GM19351 (cell line): Measurements from ENCODE around the gene MINDY2.
"Not testable (repeated sequence)": the region's sequence is repeated elsewhere in the genome, so short reads cannot be mapped to it uniquely, and the experiment has no call there.

Experiments
- ATAC-seq: cut with Tn5 transposase; IDR thresholded peaks from one replicate; pipeline ENCODE4 v1.9.1; 2021; ENCODE audit warnings: mild to moderate bottlenecking, moderate library complexity; ENCODE audit not compliant: unreplicated experiment

Gene MINDY2

GRCh38 chr15:58880320-58880719 is 109.2 kb downstream of the MINDY2 start:
- ATAC-seq: no peak

- ATAC-seq: no peak
Observed at GRCh38 chr15:58882243-58882642, 111.1 kb downstream of the MINDY2 start.

DNA sequence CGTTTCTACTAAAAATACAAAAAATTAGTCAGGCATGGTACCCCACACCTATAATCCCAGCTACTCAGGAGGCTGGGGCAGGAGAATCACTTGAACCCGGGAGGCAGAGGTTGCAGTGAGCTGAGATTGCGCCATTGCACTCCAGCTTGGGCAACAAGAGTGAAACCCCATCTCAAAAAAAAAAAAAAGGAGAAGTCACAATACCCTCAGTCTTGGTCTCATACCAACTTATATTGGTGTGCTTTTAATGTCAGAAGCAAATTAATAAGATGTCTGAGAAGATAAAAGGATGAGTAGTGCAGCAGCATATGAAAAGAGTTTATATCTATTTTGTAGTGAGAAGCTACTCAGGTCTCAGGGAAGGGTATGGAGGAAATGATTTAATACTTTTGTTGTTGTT is 112.8 kb downstream of the MINDY2 start:
- not testable (repeated sequence) for ATAC-seq

DNA sequence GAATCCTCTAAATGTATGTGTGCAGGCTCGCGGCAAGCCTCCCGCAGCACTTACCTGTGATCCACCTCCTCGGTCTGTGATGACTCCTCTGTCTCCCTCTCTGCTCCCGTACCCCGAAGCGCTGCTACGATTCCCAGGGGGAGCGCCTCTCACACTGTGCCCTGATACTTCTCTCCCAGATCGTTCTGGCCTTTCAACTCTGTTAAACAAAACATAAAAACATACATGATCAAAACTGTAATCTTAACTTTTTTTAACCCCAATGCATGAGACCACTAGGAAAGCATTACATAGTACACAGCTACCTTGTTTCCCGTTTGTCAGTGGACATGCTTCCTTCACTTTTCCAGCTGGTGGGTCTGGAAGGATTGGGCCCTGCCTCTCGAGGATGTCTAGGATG is 115.8 kb downstream of the MINDY2 start:
- no peak for ATAC-seq

DNA sequence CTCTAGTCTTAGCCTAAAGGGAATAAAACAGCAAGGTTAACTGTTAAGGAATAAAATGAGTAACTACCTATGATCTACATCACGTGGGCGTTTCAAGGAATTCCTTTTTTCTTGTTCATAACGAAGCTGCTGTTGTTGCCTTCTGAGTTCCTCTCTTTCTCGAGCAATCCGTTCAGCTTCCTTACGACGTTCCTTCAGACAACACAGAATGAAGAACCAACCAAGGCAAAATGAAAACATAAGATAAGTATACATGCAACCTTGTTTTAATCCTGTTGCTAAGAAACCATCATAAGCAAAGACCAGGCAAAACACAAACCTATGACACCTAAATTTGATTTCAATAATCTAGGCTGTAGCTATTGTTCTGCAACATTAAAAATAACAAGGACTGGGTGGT is 118.3 kb downstream of the MINDY2 start:
- ATAC-seq: no peak

DNA sequence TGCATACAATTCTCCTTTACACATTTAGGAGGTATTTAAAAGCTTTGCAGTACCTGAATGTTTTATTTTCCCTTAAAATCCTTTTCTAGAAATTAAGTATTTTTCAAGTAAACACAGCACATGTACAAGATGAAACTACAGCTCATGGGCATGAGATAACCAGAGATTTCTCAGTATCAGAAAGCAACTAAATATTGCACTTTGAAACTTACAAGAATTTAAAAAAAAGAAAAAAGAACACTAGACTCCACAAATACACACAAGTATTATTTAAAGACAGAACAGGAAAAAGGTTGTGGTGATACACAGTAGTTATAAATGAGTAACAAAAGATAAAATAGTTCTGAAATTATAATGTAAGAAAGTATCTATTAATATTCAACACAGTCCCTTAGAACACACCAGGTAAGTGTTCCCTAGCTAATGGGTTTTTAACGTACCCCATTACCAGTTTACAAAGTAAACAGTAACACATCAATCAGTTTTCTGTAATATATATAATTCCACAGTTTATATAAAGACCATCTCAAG is 127.1 kb downstream of the MINDY2 start:
- ATAC-seq: no peak

DNA sequence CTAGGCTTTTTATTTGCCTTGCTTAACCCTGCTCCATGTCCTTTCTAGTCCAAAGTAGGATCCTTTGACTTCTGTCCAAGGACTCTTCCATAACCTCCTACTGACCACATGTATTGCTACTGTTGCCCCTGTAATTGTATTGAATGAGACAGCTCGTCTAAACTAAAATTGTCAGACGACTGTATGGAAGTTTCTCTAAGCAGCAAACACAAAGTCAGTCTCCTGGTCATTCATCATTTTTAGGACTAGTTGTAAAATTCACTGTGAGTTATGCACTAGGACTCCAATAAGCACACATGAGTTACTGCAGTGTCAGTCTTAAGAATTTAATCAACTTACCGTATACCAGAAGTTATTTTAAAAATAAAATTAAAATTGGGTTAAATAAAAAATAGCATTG is 129.5 kb downstream of the MINDY2 start:
- no peak for ATAC-seq

DNA sequence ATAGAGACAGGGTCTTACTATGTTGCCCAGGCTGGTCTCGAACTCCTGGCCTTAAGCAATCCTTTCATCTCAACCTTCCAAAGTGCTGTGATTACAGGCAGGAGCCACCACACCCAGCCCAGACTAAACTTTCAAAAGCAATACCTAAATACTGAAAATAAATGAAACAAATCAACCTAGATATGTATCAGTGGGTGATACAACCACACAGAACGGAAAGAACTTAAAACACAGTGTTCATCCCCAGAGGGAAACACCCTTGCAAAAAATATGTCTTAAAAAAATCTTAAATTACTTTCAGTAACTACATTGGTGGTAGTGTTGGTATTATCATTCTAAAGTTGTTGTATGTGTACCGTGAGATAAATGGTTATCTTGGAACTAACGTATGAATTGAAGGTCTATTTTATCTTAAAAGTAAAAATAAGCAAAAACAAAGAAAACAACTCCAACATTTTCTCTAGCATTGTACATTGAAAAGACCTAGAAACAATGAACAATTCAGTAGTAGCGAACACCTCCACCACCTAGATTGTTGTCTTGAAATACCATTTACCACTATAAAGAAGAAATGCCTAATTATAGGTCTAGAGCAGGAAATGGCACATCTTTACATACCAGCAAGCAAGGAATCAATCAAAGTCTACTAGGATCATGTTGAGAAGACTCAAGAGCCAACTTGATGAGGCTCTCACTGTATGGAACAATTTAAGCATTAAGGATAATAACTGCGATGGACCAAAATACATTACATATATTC is 137.6 kb downstream of the MINDY2 start:
- ATAC-seq: no peak

- ATAC-seq: no peak
Observed at GRCh38 chr15:58909616-58910015, 138.5 kb downstream of the MINDY2 start.

- ATAC-seq: no peak
Observed at GRCh38 chr15:58910456-58910855, 139.4 kb downstream of the MINDY2 start.
